H1 (cell line): ENCODE measurements around the gene MYO7B. TPM values are rescaled to one million over a fixed set of nuclear protein-coding genes. Genes with fewer than 3 reads are reported as not detected.

Experiments
- CTCF ChIA-PET: fragments of 300-600 bp; sonication (Branson Sonifier 250); formaldehyde crosslinking; loops from one replicate; lab custom pipeline; 2021; ENCODE audit not compliant: partially characterized antibody; lab: Charles Lee
- POLR2A ChIA-PET: fragments of 300-600 bp; sonication (Branson Sonifier 250); formaldehyde crosslinking; loops from one replicate; lab custom pipeline; 2021; ENCODE audit warnings: inconsistent platforms; ENCODE audit not compliant: partially characterized antibody; lab: Charles Lee
- DNase-seq, 2 experiments: peaks; one replicate each; pipeline versions ENCODE4 v3.0.0 to v3.0.0-alpha.2; 2010 to 2022; ENCODE audit warnings: low spot score in 2 of 2, low read depth in 1 of 2, mixed read lengths in 1 of 2
- FAIRE-seq: peaks from 2 replicates; lab custom pipeline; 2011; peaks lifted over from hg19 to GRCh38; lab: Jason Lieb, UNC
- H2AFZ ChIP-seq: 2 replicates; pipeline ENCODE4 v1.8.1; 2012; ENCODE audit warnings: low read length, inconsistent platforms
- H2AK5ac ChIP-seq: 2 replicates; pipeline ENCODE4 v1.6.1; 2013; ENCODE audit warnings: low read depth, low read length
- H2BK120ac ChIP-seq: replicated peaks from 2 replicates; pipeline ENCODE3; 2013; ENCODE audit warnings: low read depth, low read length, inconsistent platforms
- H2BK12ac ChIP-seq: 2 replicates; pipeline ENCODE4 v1.6.1; 2013; ENCODE audit warnings: low read depth, low read length
- H2BK15ac ChIP-seq: 2 replicates; pipeline ENCODE4 v1.6.1; 2013; ENCODE audit warnings: low read length
- H2BK20ac ChIP-seq: 2 replicates; pipeline ENCODE4 v1.6.1; 2013; ENCODE audit warnings: low read length
- H2BK5ac ChIP-seq: 2 replicates; pipeline ENCODE4 v1.6.1; 2013; ENCODE audit warnings: low read depth, low read length
- H3K14ac ChIP-seq: 2 replicates; pipeline ENCODE4 v1.6.1; 2013; ENCODE audit warnings: inconsistent platforms; ENCODE audit not compliant: insufficient read length
- H3K18ac ChIP-seq: 2 replicates; pipeline ENCODE4 v1.6.1; 2013; ENCODE audit warnings: low read length; ENCODE audit errors: extremely low read depth
- H3K23ac ChIP-seq: 2 replicates; pipeline ENCODE4 v1.6.1; 2013; ENCODE audit warnings: inconsistent platforms; ENCODE audit not compliant: insufficient read length
- H3K23me2 ChIP-seq: 2 replicates; pipeline ENCODE4 v1.6.1; 2013; ENCODE audit warnings: low read depth, low read length
- H3K27ac ChIP-seq: 2 replicates; pipeline ENCODE4 v1.6.1; 2011; ENCODE audit warnings: low read depth, low read length, inconsistent platforms
- H3K27me3 ChIP-seq, 4 experiments: replicated peaks in 1 of 4; 1 replicate in 1 of 4; 2 replicates in 3 of 4; pipeline versions ENCODE4 v1.6.1 to v1.8.1; 2011 to 2013; ENCODE audit warnings: low read length in 3 of 4, mild to moderate bottlenecking in 3 of 4, inconsistent platforms in 2 of 4, mixed read lengths in 2 of 4, moderate library complexity in 1 of 4; ENCODE audit not compliant: control insufficient read depth in 3 of 4, insufficient read depth in 3 of 4; ENCODE audit errors: extremely low read depth in 1 of 4
- H3K36me3 ChIP-seq, 4 experiments: 2 replicates each; pipeline versions ENCODE4 v1.6.1 to v1.8.1; 2011 to 2013; ENCODE audit warnings: mild to moderate bottlenecking in 4 of 4, low read length in 3 of 4, moderate library complexity in 2 of 4, control low read depth in 1 of 4, inconsistent platforms in 1 of 4; ENCODE audit not compliant: insufficient read depth in 4 of 4, control insufficient read depth in 2 of 4
- H3K4ac ChIP-seq: replicated peaks from 2 replicates; pipeline ENCODE3; 2013; ENCODE audit warnings: low read length, low read depth, mixed read lengths, inconsistent platforms; ENCODE audit not compliant: insufficient read length
- H3K4me1 ChIP-seq, 4 experiments: replicated peaks in 1 of 4; 1 replicate in 1 of 4; 2 replicates in 3 of 4; pipeline versions ENCODE4 v1.6.1 to v1.8.1; 2011 to 2013; ENCODE audit warnings: low read length in 3 of 4, inconsistent platforms in 2 of 4, mixed read lengths in 1 of 4; ENCODE audit not compliant: insufficient read depth in 4 of 4, control insufficient read depth in 3 of 4
- H3K4me2 ChIP-seq, 2 experiments: 2 replicates each; pipeline versions ENCODE4 v1.6.1 to v1.8.1; 2011 to 2013; ENCODE audit warnings: low read depth in 2 of 2, low read length in 2 of 2, control low read depth in 1 of 2, inconsistent platforms in 1 of 2, mild to moderate bottlenecking in 1 of 2; ENCODE audit not compliant: insufficient read depth in 1 of 2
- H3K4me3 ChIP-seq, 4 experiments: fragments of 200-600, 300-600 bp in 1 of 4; sonication (generic), shearing (Covaris generic), sonication (Bioruptor Twin) in 1 of 4; 2 replicates each; pipeline versions ENCODE4 v1.5.1 to v1.8.1; 2011 to 2016; ENCODE audit warnings: low read length in 4 of 4, low read depth in 3 of 4, control low read depth in 2 of 4, inconsistent platforms in 2 of 4, mild to moderate bottlenecking in 2 of 4, mixed read lengths in 1 of 4, moderate library complexity in 1 of 4; ENCODE audit not compliant: insufficient read depth in 2 of 4; ENCODE audit errors: extremely low read depth in 1 of 4
- H3K56ac ChIP-seq: replicated peaks from 2 replicates; pipeline ENCODE3; 2013; ENCODE audit warnings: low read depth, mild to moderate bottlenecking, mixed read lengths, low read length, inconsistent platforms; ENCODE audit not compliant: insufficient read length
- H3K79me1 ChIP-seq: 2 replicates; pipeline ENCODE4 v1.6.1; 2013; ENCODE audit warnings: low read depth, low read length, control low read depth
- H3K79me2 ChIP-seq, 2 experiments: 2 replicates each; pipeline versions ENCODE4 v1.6.1 to v1.8.1; 2012 to 2013; ENCODE audit warnings: low read length in 2 of 2, mild to moderate bottlenecking in 2 of 2, inconsistent platforms in 1 of 2; ENCODE audit not compliant: insufficient read depth in 2 of 2, control insufficient read depth in 1 of 2
- H3K9ac ChIP-seq, 4 experiments: replicated peaks in 1 of 4; 1 replicate in 1 of 4; 2 replicates in 3 of 4; pipeline versions ENCODE4 v1.6.1 to v1.8.1; 2011 to 2013; ENCODE audit warnings: low read depth in 3 of 4, low read length in 3 of 4, control low read depth in 2 of 4, mild to moderate bottlenecking in 2 of 4, moderate library complexity in 2 of 4, inconsistent platforms in 1 of 4; ENCODE audit errors: extremely low read depth in 1 of 4
- H3K9me3 ChIP-seq, 2 experiments: 2 replicates each; pipeline versions ENCODE4 v1.6.1 to v1.8.1; 2012 to 2013; ENCODE audit warnings: mild to moderate bottlenecking in 2 of 2, moderate library complexity in 2 of 2, control low read depth in 1 of 2, inconsistent platforms in 1 of 2, low read depth in 1 of 2, low read length in 1 of 2, mixed read lengths in 1 of 2; ENCODE audit not compliant: insufficient read depth in 2 of 2
- H4K20me1 ChIP-seq, 2 experiments: replicated peaks in 1 of 2; 2 replicates each; pipeline versions ENCODE3 to v1.8.1; 2011 to 2013; ENCODE audit warnings: inconsistent platforms in 2 of 2, low read length in 2 of 2, mild to moderate bottlenecking in 1 of 2; ENCODE audit not compliant: insufficient read depth in 2 of 2, control insufficient read depth in 1 of 2
- H4K5ac ChIP-seq: 2 replicates; pipeline ENCODE4 v1.6.1; 2013; ENCODE audit warnings: low read length, low read depth, mixed read lengths, inconsistent platforms; ENCODE audit not compliant: insufficient read length
- H4K8ac ChIP-seq: 2 replicates; pipeline ENCODE4 v1.8.0; 2013; ENCODE audit warnings: mild to moderate bottlenecking, moderate library complexity, low read length, inconsistent platforms; ENCODE audit not compliant: insufficient read depth; ENCODE audit errors: extremely low read depth
- H4K91ac ChIP-seq: replicated peaks from 2 replicates; pipeline ENCODE3; 2013; ENCODE audit warnings: low read length, mixed read lengths, inconsistent platforms; ENCODE audit not compliant: insufficient read length
- CBX8 ChIP-seq: fragments of 300-800, 300-1000 bp; sonication (generic); IDR thresholded peaks from 2 replicates; pipeline ENCODE4 v1.7.1; 2016; ENCODE audit warnings: low read depth, low read length, borderline replicate concordance
- MAFK ChIP-seq: IDR thresholded peaks from 2 replicates; pipeline ENCODE4 v1.6.1; 2012; ENCODE audit warnings: low read depth, mild to moderate bottlenecking, improper control_type of control experiment, low read length
- SIN3A ChIP-seq, 2 experiments: IDR thresholded peaks in 1 of 2; conservative IDR thresholded peaks in 1 of 2; 2 replicates each; pipeline ENCODE4 v1.6.1; 2011 to 2012; ENCODE audit warnings: low read length in 2 of 2, improper control_type of control experiment in 1 of 2, low read depth in 1 of 2, mild to moderate bottlenecking in 1 of 2
- SP1 ChIP-seq: IDR thresholded peaks from 2 replicates; pipeline ENCODE4 v1.6.1; 2011; ENCODE audit warnings: low read depth, low read length
- TEAD4 ChIP-seq: IDR thresholded peaks from 2 replicates; pipeline ENCODE4 v1.6.1; 2012; ENCODE audit warnings: low read depth, low read length, inconsistent platforms, mixed read lengths
- YY1 ChIP-seq: IDR thresholded peaks from 2 replicates; pipeline ENCODE4 v1.6.1; 2011; ENCODE audit warnings: low read depth, mild to moderate bottlenecking, low read length
- ZNF274 ChIP-seq: IDR thresholded peaks from 2 replicates; pipeline ENCODE4 v1.7.0; 2012; ENCODE audit warnings: low read length, borderline replicate concordance; ENCODE audit errors: extremely low read depth
- WGBS, 2 experiments: shearing (Covaris generic) in 1 of 2; methylation state at CpG; one replicate each; pipeline versions ENCODE4 v1.1.6 to v1.1.7; 2013 to 2015; ENCODE audit warnings: low lambda C conversion rate in 2 of 2, mixed read lengths in 2 of 2, inconsistent platforms in 1 of 2, low coverage in 1 of 2, missing lambda C conversion rate in 1 of 2; ENCODE audit not compliant: insufficient replicate concordance in 2 of 2, insufficient coverage in 1 of 2, insufficient read length in 1 of 2; ENCODE audit errors: extremely low coverage in 1 of 2, missing lambda C conversion rate in 1 of 2; 5-methylcytosine and 5-hydroxymethylcytosine counted together
- polyA plus RNA-seq, 7 experiments: library from polyadenylated mRNA; depleted of rRNA in 3 of 7; stranded (reverse) in 5 of 7; unstranded in 2 of 7; fragments of >200 nt in 5 of 7; fragments of 200-250 nt in 2 of 7; gene quantifications; 1 replicate in 5 of 7; 2 replicates in 1 of 7; 4 replicates in 1 of 7; pipeline versions ENCODE4 v1.2.1 to v1.2.3, GENCODE V29; 2011 to 2013; ENCODE audit warnings: missing spikeins in 2 of 7, mixed read lengths in 2 of 7
- total RNA-seq: library from RNA; stranded (reverse); fragmentation: NEBNext Ultra II Directional; extraction: Animal tissue kit (Norgen Biotek cat#: 25700); gene quantifications from 2 replicates; pipeline ENCODE4 v1.2.1, GENCODE V29; 2021

The MYO7B gene
- total and polyA plus RNA-seq, 2 of the 8 experiments (the other 6 are each of a cell fraction or from before 2014, with no cell fraction given): not detected

DNA sequence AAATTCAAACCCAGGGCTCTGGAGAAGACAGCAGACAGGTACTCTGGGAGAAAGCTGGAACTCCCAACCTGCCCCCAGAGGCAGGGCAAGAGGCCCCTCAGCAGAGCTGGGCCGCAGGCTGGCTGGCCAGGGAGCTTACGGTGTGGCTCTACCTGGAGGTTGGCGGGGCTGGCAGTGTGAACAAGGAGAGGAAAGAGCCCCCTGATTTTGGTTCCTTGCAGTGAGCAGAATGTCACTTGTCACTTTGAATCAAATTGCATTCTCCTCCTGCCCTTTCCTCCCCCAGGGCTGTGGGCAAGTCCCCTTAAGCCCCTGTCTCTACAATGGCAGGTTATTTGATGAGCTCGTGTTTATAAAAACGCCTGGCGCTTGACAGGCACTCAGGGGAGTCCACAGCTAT, 32.6 kb downstream of the MYO7B start:
- no peak overlapping the region for H3K18ac ChIP-seq
- no peak overlapping the region for H3K4ac ChIP-seq
- no peak overlapping the region for H3K4me2 ChIP-seq
- no peak overlapping the region for H2BK20ac ChIP-seq
- ChIA-PET CTCF (interaction anchor here (0.6 to 4.0 kb wide), 9 partner anchors 15 to 153 kb away, joined by 3 to 27 read pairs (median 3); no protein-coding TSS in a partner anchor), POLR2A (interaction anchor here (0.8 to 2.0 kb wide), 3 partner anchors 12 to 42 kb away, joined by 3 to 6 read pairs (median 4); partner anchors contain the start of gene IWS1)
- H3K56ac ChIP-seq: no peak overlapping the region
- H2BK15ac ChIP-seq: no peak overlapping the region
- no peak overlapping the region for H4K5ac ChIP-seq
- WGBS, 2 experiments: 94% methylated on average over 6 of the region's 6 CpGs; no CpG with 5 or more reads in 1 of the 2 experiments
- no peak overlapping the region for H3K27ac ChIP-seq
- no peaks in the 10 kb centered on the region for H3K9me3 ChIP-seq
- H3K36me3 ChIP-seq: no peaks in the 10 kb centered on the region
- H4K8ac ChIP-seq: no peak overlapping the region
- H3K4me1 ChIP-seq: peaks cover 0 to 3% (median 2%) of the 10 kb centered on the region in 4 experiments; a peak in 2 of 7 replicates
- H3K79me1 ChIP-seq: no peaks in the 10 kb centered on the region
- no peak overlapping the region for H3K4me3 ChIP-seq
- H2BK5ac ChIP-seq: no peak overlapping the region
- H3K9ac ChIP-seq: no peak overlapping the region
- H2BK12ac ChIP-seq: no peak overlapping the region
- FAIRE-seq (no peak), DNase-seq (no peak)
- H3K27me3 ChIP-seq: no peaks in the 10 kb centered on the region
- no peak overlapping the region for H4K91ac ChIP-seq
- no peaks in the 10 kb centered on the region for H3K79me2 ChIP-seq
- TF ChIP-seq SP1 (no peak), ZNF274 (no peak), YY1 (no peak), SIN3A (conservative IDR thresholded peaks at IDR 0.05 in 1 of 2, IDR thresholded peaks at IDR 0.05 in 1 of 2; ENCODE audit: low read depth in 1 of 2, low read length in 2 of 2) (no peak), TEAD4 (no peak), MAFK (no peak), CBX8 (no peak)
- H2BK120ac ChIP-seq: no peak overlapping the region
- H2AK5ac ChIP-seq: no peak overlapping the region
- no peak overlapping the region for H2AFZ ChIP-seq
- H3K14ac ChIP-seq: no peak overlapping the region
- H4K20me1 ChIP-seq: no peaks in the 10 kb centered on the region
- H3K23ac ChIP-seq: no peak overlapping the region
- H3K23me2 ChIP-seq: no peaks in the 10 kb centered on the region
